Ecto neural progenitor cell (in vitro differentiated cells): Measurements from ENCODE around the gene SCD5.

Experiments used
- DNase-seq: peaks from one replicate; pipeline ENCODE4 v3.0.0-alpha.2; 2018; ENCODE audit warnings: low spot score

Gene SCD5

DNA sequence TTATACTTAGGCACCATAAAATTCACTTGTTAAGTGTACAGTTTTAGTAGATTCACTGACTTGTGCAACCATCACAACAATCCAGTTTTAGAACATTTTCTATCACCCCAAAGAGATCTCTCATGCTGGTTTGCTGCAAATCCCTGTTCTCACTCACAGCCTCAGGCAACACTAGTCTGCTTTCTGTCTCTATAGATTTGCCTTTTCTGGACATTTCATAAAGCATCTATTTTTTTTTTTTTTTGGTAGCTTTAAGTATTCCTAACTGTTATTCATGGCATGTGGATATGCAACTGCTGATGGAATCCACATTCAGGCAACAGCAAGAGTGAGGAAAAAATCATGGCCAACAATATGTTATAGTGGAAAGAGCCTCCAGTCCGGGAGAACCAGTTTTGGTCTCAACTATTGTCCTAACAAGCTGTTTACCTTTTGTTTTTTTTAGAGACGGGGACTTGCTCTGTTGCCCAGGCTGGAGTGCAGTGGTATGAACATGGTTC, 209.8 kb downstream of the SCD5 start:
- no peak for DNase-seq

DNA sequence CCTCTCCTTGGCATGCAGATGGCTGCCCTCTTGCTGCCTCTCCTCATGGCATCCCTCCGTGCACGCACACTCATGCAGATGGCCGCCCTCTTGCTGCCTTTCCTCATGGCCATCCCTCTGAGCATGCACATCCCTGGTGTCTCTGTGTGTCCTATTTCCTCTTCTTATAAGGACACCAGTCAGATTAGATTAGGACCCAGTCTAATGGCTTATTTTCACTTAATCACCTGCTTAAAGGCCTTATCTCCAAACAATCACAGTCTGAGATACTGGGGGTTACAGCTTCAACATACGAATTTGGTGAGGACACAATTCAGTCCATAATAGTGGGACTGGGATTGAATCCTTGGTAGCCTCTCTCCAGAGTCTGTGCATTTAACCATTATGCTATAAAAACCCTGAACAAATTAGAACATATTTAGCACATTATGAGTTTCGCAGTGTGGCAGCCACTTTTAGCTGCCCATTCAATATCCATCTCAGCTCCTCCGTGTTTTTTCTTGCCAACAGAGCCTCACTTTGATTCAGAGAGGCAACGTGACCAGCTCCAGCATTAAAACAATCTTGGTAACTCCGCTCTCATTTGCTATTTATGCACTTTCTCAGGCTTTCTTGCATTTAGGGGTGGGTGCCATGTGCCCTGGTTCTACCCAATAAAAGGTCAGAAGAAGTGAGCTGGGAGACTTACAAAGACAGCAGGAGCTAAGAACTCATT, 210.6 kb downstream of the SCD5 start:
- no peak for DNase-seq

DNA sequence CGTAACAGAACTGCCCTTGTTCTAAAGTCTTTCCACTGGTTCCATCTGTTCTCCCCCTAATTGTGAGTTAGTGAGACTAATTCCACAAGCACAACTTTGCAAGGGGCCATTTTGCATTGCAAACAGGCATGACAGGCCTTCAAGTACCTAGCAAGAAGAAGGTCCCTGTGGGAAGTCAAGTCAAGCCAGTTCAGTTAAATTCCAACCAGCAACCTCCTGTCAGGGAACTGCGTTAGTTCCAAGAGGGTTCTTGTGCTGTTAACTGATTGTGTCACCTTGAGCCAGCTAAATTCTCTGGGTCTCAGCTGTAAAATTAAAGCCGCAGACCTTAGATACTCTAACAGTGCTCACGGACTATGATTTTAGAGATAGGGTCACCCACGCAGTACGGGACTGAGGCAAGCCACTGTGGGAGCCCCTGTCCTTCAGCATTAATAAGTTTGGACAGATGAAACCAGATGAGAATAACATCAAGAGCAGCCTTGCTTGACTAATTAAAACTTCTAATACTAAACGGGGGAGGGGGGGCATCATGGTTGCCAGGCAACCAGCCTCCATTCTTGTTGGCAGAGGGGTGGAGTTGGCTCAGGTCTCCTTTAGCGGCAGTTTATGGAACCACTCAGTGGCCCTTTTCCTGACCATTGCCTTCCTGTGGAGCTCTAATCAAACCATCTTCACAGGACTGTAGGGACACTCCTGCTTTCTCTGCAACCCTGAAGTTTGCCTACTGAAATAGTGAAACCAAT, 212.7 kb downstream of the SCD5 start:
- no peak for DNase-seq

DNA sequence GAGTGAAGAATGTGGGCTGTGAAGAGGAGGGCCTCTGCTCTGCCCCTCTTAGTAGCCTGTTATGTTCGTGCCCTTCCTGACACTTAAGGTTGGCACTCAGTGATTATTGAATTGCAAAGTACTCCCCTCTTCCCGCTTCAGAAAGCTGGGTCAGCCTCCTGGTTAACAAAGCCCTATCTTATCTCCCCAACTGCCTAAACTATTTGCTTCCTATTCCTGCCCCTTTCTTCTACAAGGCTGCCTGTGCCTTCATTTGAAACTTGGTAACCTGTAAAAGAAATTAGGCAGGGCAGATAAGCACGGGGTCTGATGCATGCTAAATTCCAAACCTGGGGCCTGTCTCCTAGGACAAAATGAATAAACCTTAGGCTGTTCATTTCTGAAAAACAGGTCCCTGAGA, 213.7 kb downstream of the SCD5 start:
- no peak for DNase-seq

DNA sequence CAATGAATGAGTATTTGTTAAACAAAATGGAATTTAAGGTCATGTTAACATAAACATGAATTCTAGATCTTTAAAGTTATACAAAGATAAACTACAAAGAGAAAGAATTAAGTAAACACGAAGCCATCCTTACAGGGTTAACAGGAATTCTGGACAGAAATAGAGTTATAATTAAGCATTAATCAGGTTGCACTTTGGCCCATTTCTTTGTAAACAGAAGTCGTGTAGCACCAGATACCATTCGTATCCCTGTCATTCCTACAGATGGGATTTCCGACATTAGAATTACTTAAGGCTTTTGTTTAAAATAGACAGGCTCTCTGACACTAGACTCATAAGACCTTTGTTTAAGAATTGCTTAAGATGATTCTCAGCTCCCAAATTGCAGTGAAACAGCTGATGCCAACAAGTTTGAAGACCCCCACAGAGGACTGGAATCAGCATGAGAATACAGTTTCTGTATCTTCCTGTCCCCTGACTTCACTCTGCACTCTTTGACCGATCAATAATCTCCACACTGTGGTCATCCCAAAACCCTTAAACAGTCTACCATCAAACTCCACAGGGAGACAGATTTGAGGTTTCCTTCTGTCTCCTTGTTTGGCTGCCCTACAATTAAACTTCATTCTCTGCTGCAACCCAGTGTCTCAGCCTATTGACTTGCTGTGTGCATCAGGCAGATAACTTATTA, 214.6 kb downstream of the SCD5 start:
- DNase-seq, result no peak

DNA sequence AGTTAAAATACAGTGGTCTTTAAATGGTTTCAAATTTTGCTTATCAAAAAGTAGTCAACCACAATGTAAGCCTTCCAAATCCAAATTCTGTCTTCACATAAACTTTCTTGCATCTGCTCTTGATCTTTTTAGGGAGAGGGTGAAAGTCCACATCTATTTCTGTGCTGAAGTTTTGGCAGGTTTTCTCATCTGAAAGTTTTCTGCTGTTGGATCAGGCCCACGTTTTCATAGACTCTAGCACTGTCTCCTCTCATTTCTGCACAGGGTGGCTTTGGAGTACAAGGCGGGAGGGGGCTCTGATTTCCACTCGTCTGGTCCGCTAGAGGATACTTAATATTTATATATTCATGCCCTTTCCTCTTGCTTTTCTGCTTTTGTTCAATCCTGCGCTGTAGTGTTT, 218.7 kb downstream of the SCD5 start:
- DNase-seq, result no peak
